ENCODE measurements around the gene COL28A1. TPM values are rescaled to one million over a fixed set of nuclear protein-coding genes. Genes with fewer than 3 reads are reported as not detected.

The COL28A1 gene
- total RNA-seq (2022) (1.3 and 3.2 TPM in 2 replicates), Bru-seq, nascent RNA (percentile 41 among the genes with signal in this experiment), BruChase-seq, experiment 1, labeled RNA remaining after a 6-hour chase (percentile 37 among the genes with signal in this experiment), BruChase-seq, experiment 2, labeled RNA remaining after a 2-hour chase (percentile 42 among the genes with signal in this experiment)
- long read RNA-seq: 0 reads

- no TSS peak for BruUV-seq (replicated peaks)
- TF ChIP-seq, protein P1, sequence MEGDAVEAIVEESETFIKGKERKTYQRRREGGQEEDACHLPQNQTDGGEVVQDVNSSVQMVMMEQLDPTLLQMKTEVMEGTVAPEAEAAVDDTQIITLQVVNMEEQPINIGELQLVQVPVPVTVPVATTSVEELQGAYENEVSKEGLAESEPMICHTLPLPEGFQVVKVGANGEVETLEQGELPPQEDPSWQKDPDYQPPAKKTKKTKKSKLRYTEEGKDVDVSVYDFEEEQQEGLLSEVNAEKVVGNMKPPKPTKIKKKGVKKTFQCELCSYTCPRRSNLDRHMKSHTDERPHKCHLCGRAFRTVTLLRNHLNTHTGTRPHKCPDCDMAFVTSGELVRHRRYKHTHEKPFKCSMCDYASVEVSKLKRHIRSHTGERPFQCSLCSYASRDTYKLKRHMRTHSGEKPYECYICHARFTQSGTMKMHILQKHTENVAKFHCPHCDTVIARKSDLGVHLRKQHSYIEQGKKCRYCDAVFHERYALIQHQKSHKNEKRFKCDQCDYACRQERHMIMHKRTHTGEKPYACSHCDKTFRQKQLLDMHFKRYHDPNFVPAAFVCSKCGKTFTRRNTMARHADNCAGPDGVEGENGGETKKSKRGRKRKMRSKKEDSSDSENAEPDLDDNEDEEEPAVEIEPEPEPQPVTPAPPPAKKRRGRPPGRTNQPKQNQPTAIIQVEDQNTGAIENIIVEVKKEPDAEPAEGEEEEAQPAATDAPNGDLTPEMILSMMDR (IDR thresholded peaks at IDR 0.05; ENCODE audit: unreplicated experiment): no peak
- intact Hi-C loops (cut with micrococcal nuclease; ENCODE audit: unreplicated experiment): loop anchor here (2.0 kb wide), 1 partner anchor 17 kb away; no protein-coding TSS in a partner anchor
- Mint-ChIP-seq H3K27ac (ENCODE audit: unreplicated experiment) (no peak within 1 kb of the TSS), H3K9me3 (ENCODE audit: low read depth, unreplicated experiment) (no peaks in the 10 kb centered on the region), H3K4me3 (ENCODE audit: low read depth, unreplicated experiment) (no peak within 1 kb of the TSS), H3K4me1 (ENCODE audit: low read depth, unreplicated experiment) (peaks cover 6% of the 10 kb centered on the region), H3K36me3 (ENCODE audit: insufficient read depth, unreplicated experiment) (no peaks in the 10 kb centered on the region), H3K27me3 (ENCODE audit: unreplicated experiment) (no peaks in the 10 kb centered on the region)
- DNase-seq: no peak
- CTCF ChIA-PET: interaction anchor here (0.6 kb wide), 1 partner anchor 264 kb away, joined by 4 read pairs; no protein-coding TSS in a partner anchor
Measured at GRCh38 chr7:7535691-7536090, at the start of gene COL28A1. Gene COL28A1 (minus strand): TSS chr7:7535873. CDS start chr7:7532875, 2,998 bp downstream.

DNA sequence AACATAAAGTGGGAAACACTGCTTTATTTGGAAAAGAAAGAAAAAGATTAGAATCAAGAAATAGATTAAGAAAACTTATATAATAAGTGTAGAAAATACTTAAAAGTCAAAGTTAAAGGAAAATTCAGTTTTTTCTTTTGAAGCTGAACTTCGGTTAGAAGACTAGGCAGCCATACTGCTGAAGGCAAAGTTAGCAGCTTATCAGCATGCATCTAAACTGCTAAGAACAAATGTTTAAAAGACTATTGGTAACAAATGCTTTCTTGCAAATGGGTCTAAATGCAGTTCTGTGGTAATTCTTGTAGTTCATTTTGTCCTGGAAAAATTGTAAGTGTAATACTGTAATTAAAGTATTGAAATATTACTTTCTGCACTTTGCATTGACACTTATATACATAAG, 49.0 kb upstream of the COL28A1 start:
- DNase-seq: no peak
- H3K9me3 Mint-ChIP-seq (ENCODE audit: low read depth, unreplicated experiment): no peaks in the 10 kb centered on the region
- CTCF ChIA-PET: no interaction called here
- H3K4me3 Mint-ChIP-seq (ENCODE audit: low read depth, unreplicated experiment): no peak overlapping the region
- no TSS peak for BruUV-seq (replicated peaks)
- no peaks in the 10 kb centered on the region for H3K27me3 Mint-ChIP-seq (ENCODE audit: unreplicated experiment)
- no peaks in the 10 kb centered on the region for H3K36me3 Mint-ChIP-seq (ENCODE audit: insufficient read depth, unreplicated experiment)
- TF ChIP-seq, protein P1 (IDR thresholded peaks at IDR 0.05; ENCODE audit: unreplicated experiment): no peak
- no peaks in the 10 kb centered on the region for H3K4me1 Mint-ChIP-seq (ENCODE audit: low read depth, unreplicated experiment)
- intact Hi-C loops (cut with micrococcal nuclease; ENCODE audit: unreplicated experiment): no loop called here
- no peak overlapping the region for H3K27ac Mint-ChIP-seq (ENCODE audit: unreplicated experiment)

DNA sequence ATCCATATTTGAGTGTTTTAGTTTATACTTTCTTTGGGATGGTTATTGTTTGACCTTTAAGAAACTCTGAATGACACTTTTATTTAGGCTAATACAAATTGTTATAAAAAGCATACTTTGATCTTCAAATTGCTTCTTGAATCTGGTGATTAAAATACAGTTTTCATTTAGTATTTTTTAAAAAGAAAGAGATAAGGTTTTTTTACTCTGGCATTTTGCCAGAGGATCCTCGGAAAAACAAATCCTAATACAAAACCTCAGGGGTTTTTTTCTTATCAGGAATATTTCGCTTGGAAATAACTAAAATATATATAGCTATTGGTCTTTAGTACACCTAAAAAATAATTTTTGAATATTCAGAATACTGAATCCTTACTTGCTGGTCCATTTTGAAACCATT, 48.1 kb upstream of the COL28A1 start:
- H3K9me3 Mint-ChIP-seq (ENCODE audit: low read depth, unreplicated experiment): no peaks in the 10 kb centered on the region
- H3K4me1 Mint-ChIP-seq (ENCODE audit: low read depth, unreplicated experiment): no peaks in the 10 kb centered on the region
- CTCF ChIA-PET: no interaction called here
- intact Hi-C loops (cut with micrococcal nuclease; ENCODE audit: unreplicated experiment): no loop called here
- H3K36me3 Mint-ChIP-seq (ENCODE audit: insufficient read depth, unreplicated experiment): no peaks in the 10 kb centered on the region
- DNase-seq: no peak
- TF ChIP-seq, protein P1 (IDR thresholded peaks at IDR 0.05; ENCODE audit: unreplicated experiment): no peak
- H3K27ac Mint-ChIP-seq (ENCODE audit: unreplicated experiment): no peak overlapping the region
- BruUV-seq (replicated peaks): no TSS peak
- H3K4me3 Mint-ChIP-seq (ENCODE audit: low read depth, unreplicated experiment): no peak overlapping the region
- H3K27me3 Mint-ChIP-seq (ENCODE audit: unreplicated experiment): no peaks in the 10 kb centered on the region

- Mint-ChIP-seq H3K36me3 (ENCODE audit: insufficient read depth, unreplicated experiment) (no peaks in the 10 kb centered on the region), H3K27ac (ENCODE audit: unreplicated experiment) (no peak overlapping the region), H3K4me1 (ENCODE audit: low read depth, unreplicated experiment) (no peaks in the 10 kb centered on the region), H3K9me3 (ENCODE audit: low read depth, unreplicated experiment) (no peaks in the 10 kb centered on the region), H3K4me3 (ENCODE audit: low read depth, unreplicated experiment) (no peak overlapping the region), H3K27me3 (ENCODE audit: unreplicated experiment) (no peaks in the 10 kb centered on the region)
- TF ChIP-seq, protein P1 (IDR thresholded peaks at IDR 0.05; ENCODE audit: unreplicated experiment): no peak
- intact Hi-C loops (cut with micrococcal nuclease; ENCODE audit: unreplicated experiment): no loop called here
- BruUV-seq (replicated peaks): no TSS peak
- CTCF ChIA-PET: no interaction called here
- DNase-seq: no peak
Measured at GRCh38 chr7:7582596-7582995, 46.9 kb upstream of the COL28A1 start.
